Endothelial cell (in vitro differentiated cells): ENCODE data around the gene ANKRD10. TPM values are rescaled to one million over a fixed set of nuclear protein-coding genes. Genes with fewer than 3 reads are reported as not detected.

Experiments used
- DNase-seq: peaks from one replicate; pipeline ENCODE4 v3.0.0; 2021; ENCODE audit warnings: low spot score
- H3K27ac Mint-ChIP-seq: one replicate; pipeline ENCODE4 v1.8.0; 2021; ENCODE audit warnings: mixed read lengths, inconsistent platforms; ENCODE audit not compliant: unreplicated experiment
- H3K27me3 Mint-ChIP-seq: one replicate; pipeline ENCODE4 v1.8.0; 2021; ENCODE audit warnings: mild to moderate bottlenecking, moderate library complexity, mixed read lengths, inconsistent platforms; ENCODE audit not compliant: unreplicated experiment
- H3K36me3 Mint-ChIP-seq: one replicate; pipeline ENCODE4 v1.8.0; 2021; ENCODE audit warnings: mild to moderate bottlenecking, low read depth, mixed read lengths, inconsistent platforms; ENCODE audit not compliant: unreplicated experiment
- H3K4me1 Mint-ChIP-seq: one replicate; pipeline ENCODE4 v1.8.0; 2021; ENCODE audit warnings: mild to moderate bottlenecking, mixed read lengths, inconsistent platforms; ENCODE audit not compliant: unreplicated experiment
- H3K4me3 Mint-ChIP-seq: one replicate; pipeline ENCODE4 v1.8.0; 2021; ENCODE audit warnings: mild to moderate bottlenecking, mixed read lengths, inconsistent platforms; ENCODE audit not compliant: unreplicated experiment
- H3K9me3 Mint-ChIP-seq: one replicate; pipeline ENCODE4 v1.8.0; 2021; ENCODE audit warnings: mixed read lengths, inconsistent platforms; ENCODE audit not compliant: unreplicated experiment
- CTCF ChIP-seq: fragments of 200-600 bp; sonication (generic); IDR thresholded peaks from one replicate; pipeline ENCODE4 v1.5.0; 2021; ENCODE audit warnings: antibody characterized with exemption; ENCODE audit not compliant: unreplicated experiment
- total RNA-seq: library from RNA; stranded (reverse); fragmentation: NEBNext Ultra II Directional; extraction: Animal tissue kit (Norgen Biotek cat#: 25700); gene quantifications from one replicate; pipeline ENCODE4 v1.2.1, GENCODE V29; 2021; ENCODE audit not compliant: unreplicated experiment

Gene ANKRD10
- total RNA-seq, 1 donor from 2014 or later = 160 TPM

- Mint-ChIP-seq H3K9me3 (no peaks in the 10 kb centered on the region), H3K36me3 (no peaks in the 10 kb centered on the region), H3K27me3 (no peaks in the 10 kb centered on the region), H3K4me3 (peak overlapping the region; percentile 16), H3K27ac (no peak overlapping the region), H3K4me1 (peaks cover 18% of the 10 kb centered on the region)
- no peak for TF ChIP-seq CTCF
- no peak for DNase-seq
Observed at GRCh38 chr13:110920038-110920437, 5.2 kb upstream of the ANKRD10 start.

DNA sequence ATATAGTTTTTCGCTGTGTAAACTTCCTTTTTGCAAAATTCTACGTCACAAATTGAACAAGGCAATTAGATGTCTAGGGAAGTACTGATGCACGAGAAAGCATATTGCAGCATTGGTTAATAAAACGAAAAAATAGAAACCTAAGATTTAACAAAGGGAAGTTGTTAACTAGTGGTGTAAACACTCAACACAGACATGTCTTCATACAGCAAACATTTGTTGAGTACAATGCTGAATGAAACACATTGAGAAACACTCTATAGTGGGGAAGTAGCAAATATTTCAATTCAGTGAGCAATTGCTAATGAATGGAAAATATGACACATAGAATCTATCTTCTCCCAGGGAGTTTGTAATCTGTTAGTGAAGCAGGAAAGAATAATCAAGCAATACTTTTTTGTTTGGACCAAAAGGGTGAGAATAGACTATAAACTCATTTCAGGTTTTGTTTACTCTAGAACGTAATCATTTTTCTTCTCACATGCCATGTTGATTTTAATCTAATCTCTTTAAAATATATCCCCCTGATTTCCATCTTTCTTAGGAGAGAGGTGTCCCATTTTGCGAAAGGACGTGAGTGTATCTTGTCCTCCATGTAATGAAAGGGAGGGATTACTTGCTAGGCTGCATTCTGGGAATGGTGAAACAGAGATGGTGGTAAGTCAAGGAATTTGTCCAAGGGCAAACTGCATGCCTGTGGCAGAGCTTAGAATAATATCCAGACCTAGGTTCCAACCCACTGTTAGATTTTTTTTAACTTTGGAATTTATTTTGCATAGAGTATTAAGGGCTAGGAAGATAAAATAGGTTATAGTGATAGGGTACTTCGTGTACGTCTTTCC lies 1.7 kb upstream of the ANKRD10 start:
- no peaks in the 10 kb centered on the region for H3K27me3 Mint-ChIP-seq

GRCh38 chr13:110915874-110916206 lies 971 bp upstream of the ANKRD10 start:
- no peak for TF ChIP-seq CTCF
- no peak for DNase-seq
- H3K4me3 Mint-ChIP-seq = peak overlapping the region; percentile 88
- peak overlapping the region; percentile 61 for H3K27ac Mint-ChIP-seq
- H3K4me1 Mint-ChIP-seq = peaks cover 23% of the 10 kb centered on the region
- no peaks in the 10 kb centered on the region for H3K9me3 Mint-ChIP-seq
- no peaks in the 10 kb centered on the region for H3K27me3 Mint-ChIP-seq
- H3K36me3 Mint-ChIP-seq = peaks cover 2% of the 10 kb centered on the region

More for the DNA sequence above, 1.7 kb upstream of the ANKRD10 start:
- Mint-ChIP-seq H3K36me3 (no peaks in the 10 kb centered on the region), H3K27ac (no peak overlapping the region), H3K9me3 (no peaks in the 10 kb centered on the region), H3K4me1 (peaks cover 27% of the 10 kb centered on the region), H3K4me3 (no peak overlapping the region)
- DNase-seq = no peak
- TF ChIP-seq CTCF = no peak

- Mint-ChIP-seq H3K4me3 (peak overlapping the region; percentile 89), H3K9me3 (no peaks in the 10 kb centered on the region), H3K4me1 (peaks cover 26% of the 10 kb centered on the region), H3K27me3 (no peaks in the 10 kb centered on the region), H3K36me3 (peaks cover 11% of the 10 kb centered on the region), H3K27ac (peak overlapping the region; percentile 80)
- no peak for TF ChIP-seq CTCF
- DNase-seq = peak; percentile 82
Observed at GRCh38 chr13:110914331-110915056, 375 bp downstream of the ANKRD10 start.

- Mint-ChIP-seq H3K27ac (no peak overlapping the region), H3K4me3 (peak overlapping the region; percentile 94), H3K9me3 (no peaks in the 10 kb centered on the region), H3K27me3 (no peaks in the 10 kb centered on the region), H3K36me3 (peaks cover 11% of the 10 kb centered on the region), H3K4me1 (peaks cover 30% of the 10 kb centered on the region)
- DNase-seq = no peak
- no peak for TF ChIP-seq CTCF
Observed at GRCh38 chr13:110914081-110914330, 863 bp downstream of the ANKRD10 start.
